ENCODE measurements around the gene KCNK7. TPM values are rescaled to one million over a fixed set of nuclear protein-coding genes. Genes with fewer than 3 reads are reported as not detected.

Gene KCNK7
- total RNA-seq, 2 donors from 2014 or later: 0.39 TPM; not detected in 1

DNA sequence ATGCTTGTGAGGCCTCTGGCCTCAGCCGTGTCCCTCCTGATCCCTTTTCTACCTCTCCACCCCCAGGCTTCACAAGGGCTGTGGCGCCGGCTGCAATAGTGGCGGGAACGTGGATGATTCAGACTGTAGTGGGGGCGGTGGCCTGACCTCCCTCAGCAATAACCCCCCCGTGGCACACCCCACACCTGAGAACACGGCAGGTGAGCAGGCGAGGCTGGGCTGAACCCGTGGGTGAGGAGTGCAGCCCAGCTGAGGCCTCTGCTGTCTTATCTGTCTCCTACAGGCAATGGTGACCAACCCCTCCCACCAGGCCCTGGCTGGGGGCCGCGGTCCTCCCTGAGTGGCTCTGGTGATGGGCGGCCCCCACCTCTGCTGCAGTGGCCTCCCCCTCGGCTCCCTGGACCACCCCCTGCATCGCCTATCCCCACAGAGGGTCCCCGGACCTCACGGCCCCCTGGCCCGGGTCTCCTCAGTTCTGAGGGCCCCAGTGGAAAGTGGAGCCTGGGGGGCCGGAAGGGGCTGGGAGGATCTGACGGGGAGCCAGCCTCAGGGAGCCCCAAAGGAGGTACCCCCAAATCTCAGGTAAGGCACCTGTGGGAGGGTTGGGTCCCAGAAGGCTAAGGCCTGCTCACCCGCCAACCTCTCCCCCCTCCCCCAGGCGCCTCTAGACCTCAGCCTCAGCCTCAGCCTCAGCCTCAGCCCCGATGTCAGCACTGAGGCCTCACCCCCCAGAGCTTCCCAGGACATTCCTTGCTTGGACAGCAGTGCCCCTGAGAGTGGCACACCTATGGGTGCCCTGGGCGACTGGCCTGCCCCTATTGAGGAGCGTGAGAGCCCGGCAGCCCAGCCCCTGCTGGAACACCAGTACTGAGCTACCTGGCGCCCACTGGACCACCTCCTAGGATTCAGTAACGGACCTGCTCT is 40.8 kb upstream of the KCNK7 start:
- peaks cover 55% of the 10 kb centered on the region for H3K36me3 ChIP-seq
- H3K4me1 ChIP-seq: peaks cover 0 to 44% of the 10 kb centered on the region in 2 donors
- no peaks in the 10 kb centered on the region for H3K27me3 ChIP-seq
- no peaks in the 10 kb centered on the region for H3K9me3 ChIP-seq
- H3K27ac ChIP-seq: no peak overlapping the region
- DNase-seq (ENCODE audit: low spot score): no peak
- TF ChIP-seq, protein P1, sequence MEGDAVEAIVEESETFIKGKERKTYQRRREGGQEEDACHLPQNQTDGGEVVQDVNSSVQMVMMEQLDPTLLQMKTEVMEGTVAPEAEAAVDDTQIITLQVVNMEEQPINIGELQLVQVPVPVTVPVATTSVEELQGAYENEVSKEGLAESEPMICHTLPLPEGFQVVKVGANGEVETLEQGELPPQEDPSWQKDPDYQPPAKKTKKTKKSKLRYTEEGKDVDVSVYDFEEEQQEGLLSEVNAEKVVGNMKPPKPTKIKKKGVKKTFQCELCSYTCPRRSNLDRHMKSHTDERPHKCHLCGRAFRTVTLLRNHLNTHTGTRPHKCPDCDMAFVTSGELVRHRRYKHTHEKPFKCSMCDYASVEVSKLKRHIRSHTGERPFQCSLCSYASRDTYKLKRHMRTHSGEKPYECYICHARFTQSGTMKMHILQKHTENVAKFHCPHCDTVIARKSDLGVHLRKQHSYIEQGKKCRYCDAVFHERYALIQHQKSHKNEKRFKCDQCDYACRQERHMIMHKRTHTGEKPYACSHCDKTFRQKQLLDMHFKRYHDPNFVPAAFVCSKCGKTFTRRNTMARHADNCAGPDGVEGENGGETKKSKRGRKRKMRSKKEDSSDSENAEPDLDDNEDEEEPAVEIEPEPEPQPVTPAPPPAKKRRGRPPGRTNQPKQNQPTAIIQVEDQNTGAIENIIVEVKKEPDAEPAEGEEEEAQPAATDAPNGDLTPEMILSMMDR (IDR thresholded peaks at IDR 0.05): no peak
- H3K4me3 ChIP-seq: no peak overlapping the region

DNA sequence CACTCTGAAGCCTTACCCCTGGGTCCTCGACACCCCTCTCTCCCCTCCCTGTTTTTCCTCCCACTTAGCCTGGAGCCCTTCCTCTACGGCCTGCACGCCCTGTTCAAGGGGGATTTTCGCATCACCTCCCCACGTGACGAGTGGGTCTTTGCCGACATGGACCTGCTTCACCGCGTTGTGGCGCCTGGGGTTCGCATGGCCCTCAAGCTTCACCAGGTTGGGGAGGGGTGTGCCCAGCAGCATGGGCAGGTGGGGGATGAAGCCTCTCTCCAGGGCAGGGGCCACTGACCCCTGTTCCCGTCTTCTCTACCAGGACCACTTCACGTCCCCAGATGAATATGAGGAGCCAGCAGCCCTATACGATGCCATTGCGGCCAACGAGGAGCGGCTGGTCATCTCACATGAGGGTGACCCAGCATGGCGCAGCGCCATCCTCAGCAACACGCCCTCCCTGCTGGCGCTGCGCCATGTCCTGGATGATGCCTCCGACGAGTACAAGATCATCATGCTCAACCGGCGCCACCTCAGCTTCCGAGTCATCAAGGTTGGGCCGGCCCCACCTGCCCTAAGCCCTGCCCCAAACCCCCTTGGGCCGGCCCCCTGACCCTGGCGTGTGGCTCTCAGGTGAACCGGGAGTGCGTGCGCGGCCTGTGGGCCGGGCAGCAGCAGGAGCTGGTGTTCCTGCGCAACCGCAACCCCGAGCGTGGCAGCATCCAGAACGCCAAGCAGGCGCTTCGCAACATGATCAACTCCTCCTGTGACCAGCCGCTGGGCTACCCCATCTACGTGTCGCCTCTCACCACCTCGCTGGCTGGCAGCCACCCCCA is 39.5 kb upstream of the KCNK7 start:
- Histone ChIP-seq H3K27ac (no peak overlapping the region), H3K9me3 (no peaks in the 10 kb centered on the region), H3K36me3 (peaks cover 67% of the 10 kb centered on the region), H3K4me1 (peaks cover 0 to 31% of the 10 kb centered on the region in 2 donors), H3K4me3 (no peak overlapping the region), H3K27me3 (no peaks in the 10 kb centered on the region)
- no peak for DNase-seq (ENCODE audit: low spot score)
- TF ChIP-seq, protein P1 (IDR thresholded peaks at IDR 0.05): no peak

DNA sequence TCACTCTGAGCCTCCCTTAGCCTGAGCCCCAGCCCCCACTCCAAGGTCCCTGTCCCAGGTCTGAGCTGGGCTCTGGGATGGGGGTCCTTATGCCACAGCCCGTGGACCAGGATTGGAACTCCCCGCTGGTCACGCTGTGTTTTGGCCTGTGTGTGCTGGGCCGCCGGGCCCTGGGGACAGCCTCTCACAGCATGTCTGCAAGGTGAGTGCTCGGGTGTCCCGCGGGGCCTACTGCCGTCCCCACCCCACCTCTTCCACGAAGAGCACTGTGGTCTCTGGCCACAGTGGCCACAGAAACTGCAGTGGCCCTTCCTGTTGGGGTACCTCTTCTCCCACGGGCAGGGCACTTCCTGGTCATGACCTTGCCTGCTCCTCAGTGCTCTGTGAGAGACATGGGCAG is 38.8 kb upstream of the KCNK7 start:
- DNase-seq (ENCODE audit: low spot score): no peak
- no peak overlapping the region for H3K27ac ChIP-seq

DNA sequence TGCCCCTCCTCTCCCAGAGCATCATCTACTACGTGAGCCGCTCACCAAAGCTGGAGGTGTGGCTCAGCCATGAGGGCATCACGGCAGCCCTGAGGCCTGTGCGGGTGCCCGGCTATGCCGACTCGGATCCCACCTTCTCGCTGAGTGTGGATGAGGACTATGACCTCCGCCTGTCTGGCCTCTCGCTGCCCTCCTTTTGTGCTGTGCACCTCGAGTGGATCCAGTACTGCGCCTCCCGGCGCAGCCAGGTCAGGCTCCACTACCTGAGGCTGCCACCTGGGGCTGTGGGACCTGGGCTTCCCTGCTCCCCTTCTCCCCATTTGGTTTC is 38.5 kb upstream of the KCNK7 start:
- H3K4me3 ChIP-seq: no peak overlapping the region
- peaks cover 0 to 21% of the 10 kb centered on the region in 2 donors for H3K4me1 ChIP-seq
- TF ChIP-seq, protein P1 (IDR thresholded peaks at IDR 0.05): no peak
- H3K9me3 ChIP-seq: no peaks in the 10 kb centered on the region
- H3K27me3 ChIP-seq: no peaks in the 10 kb centered on the region
- DNase-seq (ENCODE audit: low spot score): no peak
- no peak overlapping the region for H3K27ac ChIP-seq
- H3K36me3 ChIP-seq: peaks cover 78% of the 10 kb centered on the region

More for the DNA sequence above, 38.8 kb upstream of the KCNK7 start:
- H3K9me3 ChIP-seq: no peaks in the 10 kb centered on the region
- TF ChIP-seq, protein P1 (IDR thresholded peaks at IDR 0.05): no peak
- H3K27me3 ChIP-seq: no peaks in the 10 kb centered on the region
- H3K4me1 ChIP-seq: peaks cover 0 to 25% of the 10 kb centered on the region in 2 donors
- no peak overlapping the region for H3K4me3 ChIP-seq
- H3K36me3 ChIP-seq: peaks cover 74% of the 10 kb centered on the region

DNA sequence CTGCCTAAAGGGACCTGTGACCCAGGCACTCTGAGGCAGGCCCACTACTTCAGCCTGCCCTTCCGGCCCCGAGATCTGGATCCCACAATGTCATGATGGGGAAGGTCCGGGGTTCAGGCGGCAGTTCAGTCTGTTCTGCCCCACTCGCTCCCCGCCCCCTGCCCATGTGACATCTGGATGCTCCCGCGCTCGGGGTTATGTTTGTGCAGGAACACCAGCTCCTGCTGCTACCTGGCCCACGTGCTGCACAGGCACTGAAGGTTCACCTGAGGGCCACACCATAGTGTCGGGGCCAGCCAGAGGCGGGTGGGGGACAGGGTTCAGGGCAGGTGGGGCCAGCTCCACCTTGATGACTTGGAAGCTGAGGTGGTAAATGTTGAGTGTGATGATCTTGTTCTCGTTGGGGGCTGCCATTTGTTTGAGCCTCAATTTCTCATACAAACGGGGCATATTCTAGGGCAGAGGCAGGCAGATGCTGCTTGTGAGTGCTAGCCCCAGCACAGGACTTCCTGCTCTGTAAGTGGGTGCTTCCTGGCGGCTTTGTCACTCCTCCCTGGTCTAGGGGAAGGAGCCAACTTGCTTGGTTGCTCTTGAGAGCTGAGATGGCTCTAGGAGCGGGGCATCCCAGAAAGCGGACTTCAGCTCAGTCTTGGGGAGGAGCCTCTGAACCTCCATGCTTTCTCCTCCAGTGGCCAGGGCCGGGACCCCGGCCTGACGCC is 37.9 kb upstream of the KCNK7 start:
- H3K36me3 ChIP-seq: peaks cover 83% of the 10 kb centered on the region
- TF ChIP-seq, protein P1 (IDR thresholded peaks at IDR 0.05): no peak
- no peaks in the 10 kb centered on the region for H3K27me3 ChIP-seq
- DNase-seq (ENCODE audit: low spot score): no peak
- peaks cover 0 to 16% of the 10 kb centered on the region in 2 donors for H3K4me1 ChIP-seq
- no peaks in the 10 kb centered on the region for H3K9me3 ChIP-seq
- H3K27ac ChIP-seq: no peak overlapping the region
- H3K4me3 ChIP-seq: no peak overlapping the region

Measured in right atrium auricular region (tissue), 2 donors.